Measurements from ENCODE around the gene KDM6B. TPM values are rescaled to one million over a fixed set of nuclear protein-coding genes. Genes with fewer than 3 reads are reported as not detected.

The KDM6B gene
- total and polyA plus RNA-seq, 9 of the 15 experiments (the other 6 are each of a cell fraction or from before 2014, with no cell fraction given), result 0.01 to 22.9 (median 2.2) TPM

- Histone ChIP-seq H3K27ac (ENCODE audit: extremely low read depth, low read depth, low read length) (peak overlapping the region; percentile 22; the same call in 1 of the 3 replicates), H3K4me3 (no peak overlapping the region), H3K9me3 (replicated peaks; ENCODE audit: control insufficient read depth, insufficient read depth, low read depth, low read length) (no peaks in the 10 kb centered on the region), H3K4me1 (replicated peaks in 1 of 2; ENCODE audit: control insufficient read depth in 2 of 2, insufficient read depth in 2 of 2, low read length in 2 of 2) (peaks cover 42 to 66% of the 10 kb centered on the region in 2 experiments), H2AFZ (ENCODE audit: low read depth, low read length) (no peak overlapping the region), H3K9me1 (ENCODE audit: control insufficient read depth, insufficient read depth, low read length) (peaks cover 2% of the 10 kb centered on the region), H3K36me3 (ENCODE audit: control insufficient read depth, insufficient read depth, low read length) (peaks cover 15% of the 10 kb centered on the region; the same call in 2 of the 3 replicates), H4K20me1 (replicated peaks; ENCODE audit: control insufficient read depth, insufficient read depth, low read length) (peaks cover 4% of the 10 kb centered on the region), H3K27me3 (ENCODE audit: control insufficient read depth in 2 of 2, insufficient read depth in 2 of 2, low read length in 2 of 2) (no peaks in the 10 kb centered on the region), H3K79me2 (ENCODE audit: control insufficient read depth, insufficient read depth, low read length) (peaks cover 59% of the 10 kb centered on the region), H3K4me2 (ENCODE audit: insufficient read depth, low read length) (no peak overlapping the region; the same call in 1 of the 2 replicates), H3K9ac (ENCODE audit: insufficient read depth in 1 of 2, low read depth in 2 of 2, low read length in 2 of 2) (no peak overlapping the region)
- ATAC-seq, result no peak
- no TSS peak for BruUV-seq (replicated peaks)
- WGBS (ENCODE audit: insufficient coverage, low coverage, missing lambda C conversion rate), result 9% methylated on average over 1 of the region's 1 CpG
- POLR2A ChIA-PET, result no interaction called here
- DNase-seq (ENCODE audit: extremely low read depth in 1 of 4, low spot score in 3 of 4), result no peak
- in situ Hi-C loops (cut with MboI), result no loop called here
- intact Hi-C loops (cut with micrococcal nuclease), result no loop called here
- FAIRE-seq, result no peak
- no peak for TF ChIP-seq CAMTA2 (CRISPR knock-in tag; conservative IDR thresholded peaks at IDR 0.05)
- TF ChIP-seq ETV5 (CRISPR knock-in tag; IDR thresholded peaks at IDR 0.05; ENCODE audit: low read depth), result no peak
- CTCF ChIA-PET (ENCODE audit: low intra/inter-chr PET ratio), result no interaction called here
Measured at GRCh38 chr17:7840441-7840840, 6.4 kb downstream of the KDM6B start.

- BruUV-seq (replicated peaks), result no TSS peak
- no peak for DNase-seq (ENCODE audit: extremely low read depth in 1 of 4, low spot score in 3 of 4)
- TF ChIP-seq ZNF507 (tag; conservative IDR thresholded peaks at IDR 0.05) (no peak), TRIM25 (IDR thresholded peaks at IDR 0.05; ENCODE audit: borderline replicate concordance) (no peak), RAD21 (CRISPR knock-in tag; conservative IDR thresholded peaks at IDR 0.05 in 1 of 2, IDR thresholded peaks at IDR 0.05 in 1 of 2) (no peak), EP400 (IDR thresholded peaks at IDR 0.05) (no peak), PATZ1 (CRISPR knock-in tag; IDR thresholded peaks at IDR 0.05; ENCODE audit: borderline replicate concordance) (no peak), HDAC6 (IDR thresholded peaks at IDR 0.05; ENCODE audit: low read depth, low read length) (no peak), ZKSCAN1 (IDR thresholded peaks at IDR 0.05; ENCODE audit: low read depth, low read length) (no peak), TAF7 (tag; IDR thresholded peaks at IDR 0.05) (no peak)
Measured at GRCh38 chr17:7840875-7841274, 6.9 kb downstream of the KDM6B start.

More at GRCh38 chr17:7840875-7841274, 6.9 kb downstream of the KDM6B start:
- in situ Hi-C loops (cut with MboI), result no loop called here
- Histone ChIP-seq H3K27ac (ENCODE audit: extremely low read depth, low read depth, low read length) (peak overlapping the region; percentile 99; the same call in 2 of the 3 replicates), H3K4me1 (replicated peaks in 1 of 2; ENCODE audit: control insufficient read depth in 2 of 2, insufficient read depth in 2 of 2, low read length in 2 of 2) (peaks cover 42 to 66% of the 10 kb centered on the region in 2 experiments), H2AFZ (ENCODE audit: low read depth, low read length) (no peak overlapping the region), H4K20me1 (replicated peaks; ENCODE audit: control insufficient read depth, insufficient read depth, low read length) (peaks cover 4% of the 10 kb centered on the region), H3K4me2 (ENCODE audit: insufficient read depth, low read length) (peak overlapping the region; percentile 92), H3K9ac (ENCODE audit: insufficient read depth in 1 of 2, low read depth in 2 of 2, low read length in 2 of 2) (peak overlapping the region; percentile 68 to 97), H3K36me3 (ENCODE audit: control insufficient read depth, insufficient read depth, low read length) (peaks cover 19% of the 10 kb centered on the region; the same call in 2 of the 3 replicates), H3K4me3 (peak overlapping the region; percentile 76), H3K9me1 (ENCODE audit: control insufficient read depth, insufficient read depth, low read length) (peaks cover 3% of the 10 kb centered on the region), H3K9me3 (replicated peaks; ENCODE audit: control insufficient read depth, insufficient read depth, low read depth, low read length) (no peaks in the 10 kb centered on the region), H3K79me2 (ENCODE audit: control insufficient read depth, insufficient read depth, low read length) (peaks cover 62% of the 10 kb centered on the region), H3K27me3 (ENCODE audit: control insufficient read depth in 2 of 2, insufficient read depth in 2 of 2, low read length in 2 of 2) (no peaks in the 10 kb centered on the region)
- ChIA-PET CTCF (ENCODE audit: low intra/inter-chr PET ratio) (no interaction called here), POLR2A (interaction anchor here (0.7 kb wide), 1 partner anchor 17 kb away, joined by 3 read pairs; the partner anchor contains the start of genes CYB5D1 and NAA38)
- intact Hi-C loops (cut with micrococcal nuclease), result no loop called here
- FAIRE-seq (no peak), ATAC-seq (no peak)
- WGBS (ENCODE audit: insufficient coverage, low coverage, missing lambda C conversion rate), result 33% methylated on average over 1 of the region's 1 CpG

Measured in K562 (cell line).